Adipocyte (in vitro differentiated cells): ENCODE data around the gene TRIP12.
"Not testable (repeated sequence)": the region's sequence is repeated elsewhere in the genome, so short reads cannot be mapped to it uniquely, and the experiment has no call there.

ENCODE experiments used
- DNase-seq: peaks from one replicate; pipeline ENCODE4 v3.0.0-alpha.2; 2015; ENCODE audit warnings: low read depth
- H3K27me3 ChIP-seq: replicated peaks from 2 replicates; pipeline ENCODE4 v1.7.0; 2013; ENCODE audit warnings: mild to moderate bottlenecking, low read length, moderate library complexity; ENCODE audit not compliant: control insufficient read depth, insufficient read depth
- H3K36me3 ChIP-seq: 2 replicates; pipeline ENCODE4 v1.7.0; 2013; ENCODE audit warnings: low read length, mild to moderate bottlenecking, moderate library complexity; ENCODE audit not compliant: control insufficient read depth, insufficient read depth, severe bottlenecking
- H3K4me1 ChIP-seq: 2 replicates; pipeline ENCODE4 v1.7.0; 2013; ENCODE audit warnings: mild to moderate bottlenecking, low read length, moderate library complexity; ENCODE audit not compliant: control insufficient read depth, insufficient read depth
- H3K4me3 ChIP-seq: 2 replicates; pipeline ENCODE4 v1.7.0; 2013; ENCODE audit warnings: mild to moderate bottlenecking, low read length, moderate library complexity
- H3K9ac ChIP-seq: 2 replicates; pipeline ENCODE4 v1.7.0; 2013; ENCODE audit warnings: mild to moderate bottlenecking, low read length, moderate library complexity
- H3K9me3 ChIP-seq: 2 replicates; pipeline ENCODE4 v1.7.0; 2013; ENCODE audit warnings: mild to moderate bottlenecking, low read length, moderate library complexity; ENCODE audit not compliant: control insufficient read depth

The TRIP12 gene

DNA sequence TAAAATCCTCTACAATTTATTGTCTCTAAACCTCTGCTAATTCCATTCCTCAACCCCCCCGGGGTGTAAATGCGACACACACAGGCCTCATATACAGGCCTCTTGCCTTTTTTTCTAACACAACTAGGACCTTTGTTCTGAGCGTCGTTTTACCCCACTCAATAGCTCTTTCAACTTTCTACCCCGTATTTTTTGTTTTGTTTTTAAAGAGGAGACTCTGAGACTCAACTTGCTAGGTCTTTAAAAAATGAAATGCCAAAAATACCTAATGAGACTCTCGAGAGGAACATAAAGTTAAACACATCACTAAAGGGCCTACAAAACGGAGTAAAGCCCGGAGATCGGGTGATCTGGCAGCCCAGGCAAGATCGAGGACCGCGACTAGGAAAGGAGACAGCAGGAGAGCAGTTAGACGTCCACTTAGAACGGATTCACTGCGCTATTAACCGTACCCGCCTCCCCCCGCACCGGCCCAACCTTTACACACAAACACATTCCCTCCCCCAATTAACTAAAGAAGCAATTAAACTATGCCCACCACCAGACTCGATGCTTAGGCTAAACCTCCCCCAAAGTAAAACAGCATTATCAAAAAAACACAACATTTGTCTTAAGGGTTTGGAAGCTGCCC is 1.7 kb downstream of the TRIP12 start:
- peak; percentile 42 for DNase-seq
- Histone ChIP-seq H3K36me3 (peaks cover 29% of the 10 kb centered on the region), H3K27me3 (no peaks in the 10 kb centered on the region), H3K4me1 (peaks cover 14% of the 10 kb centered on the region), H3K9me3 (no peaks in the 10 kb centered on the region), H3K4me3 (peak overlapping the region; percentile 97), H3K9ac (peak overlapping the region; percentile 95)

DNA sequence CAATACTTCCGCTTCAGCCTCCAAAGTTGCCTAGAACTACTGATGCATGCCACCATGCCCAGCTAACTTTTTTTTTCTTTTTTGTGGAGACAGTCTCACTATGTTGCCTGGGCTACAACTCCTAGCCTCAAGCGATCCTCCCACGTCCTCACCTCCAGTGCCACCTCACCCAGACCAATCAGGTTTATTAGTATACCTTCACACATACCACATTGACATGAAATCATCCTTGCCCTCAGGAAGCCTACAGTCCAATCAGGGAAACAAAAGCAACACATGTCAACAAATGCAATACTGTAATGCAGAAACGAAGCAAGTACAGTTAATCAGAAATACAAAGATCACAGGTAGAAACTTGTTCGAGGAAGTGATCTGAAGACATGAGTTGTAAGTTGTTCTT is 4.0 kb downstream of the TRIP12 start:
- H3K4me1 ChIP-seq: peaks cover 29% of the 10 kb centered on the region
- H3K4me3 ChIP-seq: no peak overlapping the region
- no peak for DNase-seq
- H3K36me3 ChIP-seq: peaks cover 36% of the 10 kb centered on the region
- H3K9me3 ChIP-seq: no peaks in the 10 kb centered on the region
- no peak overlapping the region for H3K9ac ChIP-seq
- no peaks in the 10 kb centered on the region for H3K27me3 ChIP-seq

DNA sequence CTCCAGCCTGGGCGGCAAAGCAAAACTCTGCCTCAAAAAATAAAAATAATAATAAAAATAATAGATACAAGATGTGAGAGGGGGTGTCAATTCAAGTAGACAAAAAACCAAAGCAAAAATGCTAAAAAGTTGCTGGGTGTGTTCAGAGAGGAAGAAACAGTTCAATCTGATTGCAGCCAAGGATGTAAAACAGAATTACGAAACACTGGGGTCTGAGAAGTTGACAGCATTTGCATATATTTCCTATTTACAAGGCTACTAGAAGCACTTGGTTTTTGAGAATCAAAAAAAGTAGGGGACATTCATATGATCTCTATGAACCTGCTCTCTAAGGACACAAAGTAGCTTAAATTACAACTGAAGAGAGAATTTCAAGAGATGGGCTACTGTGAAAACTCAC is 7.6 kb downstream of the TRIP12 start:
- DNase-seq: peak; percentile 42
- no peaks in the 10 kb centered on the region for H3K27me3 ChIP-seq
- H3K9ac ChIP-seq: no peak overlapping the region
- peaks cover 49% of the 10 kb centered on the region for H3K4me1 ChIP-seq
- no peaks in the 10 kb centered on the region for H3K9me3 ChIP-seq
- H3K4me3 ChIP-seq: no peak overlapping the region
- H3K36me3 ChIP-seq: peaks cover 44% of the 10 kb centered on the region

DNA sequence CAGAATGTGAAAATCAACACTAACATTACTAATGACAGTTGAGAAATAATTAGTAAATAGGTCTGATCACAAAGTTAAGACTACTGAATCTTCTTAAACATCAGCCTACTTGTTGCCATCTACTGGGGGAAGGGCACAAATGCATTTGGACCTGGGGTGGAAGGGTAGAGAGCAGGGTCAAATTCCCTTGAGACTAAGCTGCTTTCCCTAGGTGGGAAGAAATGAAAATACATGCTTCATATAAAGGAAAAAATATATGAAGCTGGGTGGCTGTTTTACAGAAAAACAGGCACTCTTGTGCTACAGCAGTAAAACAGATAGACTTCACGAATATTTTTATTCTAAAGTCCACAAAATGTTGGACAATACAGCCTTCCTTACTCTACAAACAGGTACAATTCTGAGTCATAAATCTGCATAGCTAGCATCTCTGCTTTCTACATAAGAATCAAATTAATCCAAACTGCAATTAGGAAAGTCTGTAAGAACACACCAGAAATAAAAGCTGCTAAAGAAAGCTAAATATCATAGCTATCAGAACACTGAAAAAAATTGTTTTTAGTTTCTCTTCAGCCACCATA is 10.9 kb downstream of the TRIP12 start:
- no peaks in the 10 kb centered on the region for H3K9me3 ChIP-seq
- no peak overlapping the region for H3K4me3 ChIP-seq
- peaks cover 45% of the 10 kb centered on the region for H3K4me1 ChIP-seq
- peaks cover 44% of the 10 kb centered on the region for H3K36me3 ChIP-seq
- no peak overlapping the region for H3K9ac ChIP-seq
- H3K27me3 ChIP-seq: no peaks in the 10 kb centered on the region
- DNase-seq: peak; percentile 21

DNA sequence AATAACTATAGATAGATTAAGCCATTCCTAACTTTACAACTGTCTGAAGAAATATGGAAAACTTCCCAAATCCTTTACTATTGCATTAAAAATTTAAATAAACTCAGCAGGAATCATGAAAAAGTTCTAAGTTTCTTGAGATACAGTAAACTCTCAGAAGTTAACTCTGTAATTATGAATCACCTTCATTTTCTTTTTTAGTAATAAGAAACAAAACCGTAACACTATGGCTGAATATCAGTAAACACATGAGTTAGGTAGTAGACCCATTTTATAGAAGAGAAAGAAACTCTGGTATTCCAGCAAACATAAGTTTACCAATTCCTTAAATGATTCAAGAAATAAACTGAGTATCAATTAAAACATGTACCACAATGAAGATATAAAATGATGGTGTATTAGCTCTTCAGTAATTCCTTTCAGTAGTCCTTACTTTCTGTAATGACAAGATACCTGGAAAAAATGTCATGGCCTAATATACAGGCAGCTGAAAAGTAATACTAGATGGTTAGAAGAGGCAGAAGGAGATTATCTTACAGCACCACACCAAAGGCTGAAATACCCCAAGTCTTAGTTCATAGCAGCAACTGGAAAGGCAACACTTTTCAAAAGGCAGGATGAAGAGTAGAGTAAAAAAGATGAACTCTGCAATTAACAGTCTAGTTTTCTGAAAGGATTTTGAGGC is 11.5 kb downstream of the TRIP12 start:
- DNase-seq: no peak
- Histone ChIP-seq H3K9me3 (no peaks in the 10 kb centered on the region), H3K4me3 (no peak overlapping the region), H3K4me1 (peaks cover 45% of the 10 kb centered on the region), H3K9ac (no peak overlapping the region), H3K36me3 (peaks cover 41% of the 10 kb centered on the region), H3K27me3 (no peaks in the 10 kb centered on the region)

DNA sequence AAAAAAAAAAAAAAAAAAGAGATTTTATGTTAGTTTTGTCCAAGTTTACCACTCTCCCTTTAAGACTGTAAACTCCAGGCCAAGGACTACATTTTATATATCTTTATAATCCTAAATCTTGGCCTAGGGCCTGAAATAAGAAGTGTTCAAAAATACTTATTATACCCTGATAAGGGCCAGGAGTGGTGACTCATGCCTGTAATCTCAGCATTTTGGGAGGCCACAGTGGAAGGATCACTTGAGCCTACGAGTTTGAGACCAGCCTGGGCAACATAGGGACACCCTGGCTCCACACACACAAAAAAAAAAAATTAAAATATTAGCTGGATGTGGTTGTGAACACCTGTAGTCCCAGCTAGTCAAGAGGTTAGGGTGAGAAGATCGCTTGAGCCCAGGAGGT is 12.7 kb downstream of the TRIP12 start:
- H3K36me3 ChIP-seq: peaks cover 41% of the 10 kb centered on the region
- no peak for DNase-seq
- H3K9ac ChIP-seq: no peak overlapping the region
- peaks cover 38% of the 10 kb centered on the region for H3K4me1 ChIP-seq
- H3K27me3 ChIP-seq: no peaks in the 10 kb centered on the region
- H3K9me3 ChIP-seq: no peaks in the 10 kb centered on the region
- no peak overlapping the region for H3K4me3 ChIP-seq

DNA sequence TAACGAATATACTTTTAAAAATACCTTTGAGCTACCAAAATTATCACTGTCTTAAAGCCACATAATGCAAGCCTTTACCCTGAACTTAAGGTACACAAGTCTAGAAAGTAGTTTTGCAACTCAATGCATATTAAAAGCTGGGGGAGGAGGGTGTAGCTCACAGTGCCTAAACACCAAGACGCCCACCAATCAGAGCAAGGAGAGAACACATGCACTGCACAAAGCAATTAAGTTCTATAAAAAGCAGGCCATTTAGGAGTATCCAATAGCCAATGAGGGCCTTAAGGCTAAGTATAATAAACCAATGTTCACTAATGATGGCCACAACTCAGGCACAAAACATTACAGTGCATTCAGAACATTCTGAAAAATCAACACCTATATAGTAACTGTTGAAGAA is 16.2 kb downstream of the TRIP12 start:
- Histone ChIP-seq H3K4me1 (peaks cover 25% of the 10 kb centered on the region), H3K4me3 (no peak overlapping the region), H3K36me3 (peaks cover 53% of the 10 kb centered on the region), H3K27me3 (no peaks in the 10 kb centered on the region), H3K9ac (no peak overlapping the region), H3K9me3 (no peaks in the 10 kb centered on the region)
- DNase-seq: no peak

DNA sequence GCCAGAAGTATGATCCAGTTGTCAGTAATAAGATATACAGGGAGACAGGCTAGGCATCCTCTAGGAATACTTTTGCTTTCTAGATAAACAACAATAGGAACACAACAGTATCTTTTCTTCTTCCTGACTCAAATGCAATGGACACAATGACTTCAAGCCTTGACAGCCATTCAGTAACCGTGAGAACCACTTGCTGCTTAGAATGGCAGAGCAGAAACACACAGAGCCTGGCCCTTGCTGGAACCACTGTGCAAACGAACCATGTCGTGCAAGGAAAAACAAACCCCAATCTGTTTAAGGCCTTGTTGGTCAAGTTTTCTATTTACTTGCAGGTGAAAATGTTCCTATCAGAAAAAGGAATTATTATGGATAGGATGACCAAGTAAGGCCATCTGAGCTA is 18.8 kb downstream of the TRIP12 start:
- Histone ChIP-seq H3K4me1 (peaks cover 16% of the 10 kb centered on the region), H3K4me3 (no peak overlapping the region), H3K9ac (no peak overlapping the region), H3K36me3 (peaks cover 52% of the 10 kb centered on the region), H3K27me3 (no peaks in the 10 kb centered on the region), H3K9me3 (no peaks in the 10 kb centered on the region)
- no peak for DNase-seq

DNA sequence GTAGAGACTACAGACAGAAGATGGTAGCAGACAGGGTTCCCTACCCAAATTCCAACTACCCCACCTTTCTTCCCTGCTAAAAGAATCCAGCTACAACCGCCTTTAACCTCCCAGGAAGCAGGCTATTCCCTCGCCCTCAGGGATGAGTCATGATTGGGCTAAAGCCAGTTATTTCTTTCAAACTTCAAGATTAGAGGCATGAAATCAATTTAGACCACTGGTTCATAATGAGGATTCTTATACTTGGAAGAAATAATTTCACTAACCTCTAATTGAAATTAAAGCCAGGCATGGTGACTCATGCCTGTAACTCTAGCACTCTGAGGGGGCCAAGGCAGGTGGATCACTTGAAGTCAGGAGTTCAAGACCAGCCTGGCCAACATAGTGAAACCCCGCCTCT is 20.0 kb downstream of the TRIP12 start:
- Histone ChIP-seq H3K27me3 (no peaks in the 10 kb centered on the region), H3K4me3 (no peak overlapping the region), H3K36me3 (peaks cover 40% of the 10 kb centered on the region), H3K9ac (no peak overlapping the region), H3K4me1 (peaks cover 16% of the 10 kb centered on the region), H3K9me3 (no peaks in the 10 kb centered on the region)
- peak; percentile 78 for DNase-seq

DNA sequence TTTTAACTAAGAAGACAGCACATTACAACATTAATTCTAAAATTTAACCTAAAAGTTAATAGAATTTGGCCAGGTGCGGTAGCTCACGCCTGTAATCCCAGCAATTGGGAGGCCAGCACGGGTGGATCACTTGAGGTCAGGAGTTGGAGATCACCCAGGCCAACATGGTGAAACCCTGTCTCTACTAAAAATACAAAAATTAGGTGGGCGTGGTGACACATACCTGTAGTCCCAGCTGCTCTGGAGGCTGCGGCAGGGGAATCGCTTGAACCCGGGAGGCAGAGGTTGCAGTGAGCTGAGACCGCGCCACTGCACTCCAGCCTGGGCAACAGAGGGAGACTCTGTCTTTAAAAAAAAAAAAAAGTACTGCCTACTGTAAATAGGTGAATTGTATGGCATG is 21.3 kb downstream of the TRIP12 start:
- not testable (repeated sequence) for H3K4me3 ChIP-seq, H3K9ac ChIP-seq, DNase-seq, H3K9me3 ChIP-seq, H3K27me3 ChIP-seq
- H3K4me1 ChIP-seq: peaks cover 16% of the 10 kb centered on the region
- H3K36me3 ChIP-seq: peaks cover 37% of the 10 kb centered on the region

DNA sequence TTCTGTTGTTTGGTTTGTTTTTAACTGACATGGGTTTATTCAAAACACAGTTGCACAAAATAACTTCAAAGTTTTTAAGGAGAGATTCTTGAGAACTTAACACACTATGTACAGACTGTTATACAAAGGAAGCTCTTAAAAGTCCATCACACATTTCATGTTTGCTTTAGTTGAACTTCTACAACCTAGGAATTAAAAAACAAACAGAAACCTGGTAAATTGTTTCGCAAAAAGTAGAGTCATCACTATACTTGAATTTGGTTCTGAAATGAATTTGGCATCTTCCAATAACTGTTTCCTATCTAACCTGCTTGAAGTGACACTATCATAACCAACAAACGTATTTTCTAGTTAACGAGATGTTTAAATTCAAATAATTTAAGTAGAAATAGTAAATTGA is 21.8 kb downstream of the TRIP12 start:
- Histone ChIP-seq H3K9ac (no peak overlapping the region), H3K36me3 (peaks cover 37% of the 10 kb centered on the region), H3K27me3 (no peaks in the 10 kb centered on the region), H3K4me1 (peaks cover 16% of the 10 kb centered on the region), H3K4me3 (no peak overlapping the region), H3K9me3 (no peaks in the 10 kb centered on the region)
- DNase-seq: no peak
